ENCODE data around the gene CNOT10. TPM values are rescaled to one million over a fixed set of nuclear protein-coding genes. Genes with fewer than 3 reads are reported as not detected.

CNOT10 gene
- total RNA-seq, 1 donor from 2014 or later = 35.7 TPM

GRCh38 chr3:32684029-32684799 is 774 bp upstream of the CNOT10 start:
- Histone ChIP-seq H3K27me3 (ENCODE audit: low read depth) (no peaks in the 10 kb centered on the region), H3K36me3 (no peaks in the 10 kb centered on the region), H3K9me3 (no peaks in the 10 kb centered on the region), H3K4me1 (peaks cover 20% of the 10 kb centered on the region), H3K4me3 (peak overlapping the region; percentile 90), H3K27ac (peak overlapping the region; percentile 86)
- ATAC-seq (no peak), DNase-seq (no peak)
- no peak for TF ChIP-seq CTCF (IDR thresholded peaks at IDR 0.05)
- intact Hi-C loops (cut with DNase I) = no loop called here

GRCh38 chr3:32685543-32686185 is 676 bp downstream of the CNOT10 start:
- intact Hi-C loops (cut with DNase I) = no loop called here
- no peak for DNase-seq
- no peaks in the 10 kb centered on the region for H3K9me3 ChIP-seq
- TF ChIP-seq CTCF (IDR thresholded peaks at IDR 0.05) = no peak
- peak in 1 of 2 donors; percentile 1 for ATAC-seq
- peak overlapping the region; percentile 86 for H3K27ac ChIP-seq
- H3K27me3 ChIP-seq (ENCODE audit: low read depth) = no peaks in the 10 kb centered on the region
- no peaks in the 10 kb centered on the region for H3K36me3 ChIP-seq
- peak overlapping the region; percentile 90 for H3K4me3 ChIP-seq
- peaks cover 20% of the 10 kb centered on the region for H3K4me1 ChIP-seq

GRCh38 chr3:32686713-32687112 is 1.7 kb downstream of the CNOT10 start:
- DNase-seq = no peak
- no peak for ATAC-seq
- H3K27ac ChIP-seq = no peak overlapping the region

GRCh38 chr3:32691847-32692246 is 6.9 kb downstream of the CNOT10 start:
- intact Hi-C loops (cut with DNase I) = no loop called here
- Histone ChIP-seq H3K27me3 (ENCODE audit: low read depth) (no peaks in the 10 kb centered on the region), H3K4me1 (peaks cover 2% of the 10 kb centered on the region), H3K9me3 (no peaks in the 10 kb centered on the region), H3K36me3 (peaks cover 5% of the 10 kb centered on the region), H3K4me3 (no peak overlapping the region), H3K27ac (no peak overlapping the region)
- no peak for DNase-seq
- TF ChIP-seq CTCF (IDR thresholded peaks at IDR 0.05) = no peak
- ATAC-seq = no peak

More at GRCh38 chr3:32686713-32687112, 1.7 kb downstream of the CNOT10 start:
- intact Hi-C loops (cut with DNase I) = no loop called here
- no peaks in the 10 kb centered on the region for H3K9me3 ChIP-seq
- H3K36me3 ChIP-seq = no peaks in the 10 kb centered on the region
- no peak for TF ChIP-seq CTCF (IDR thresholded peaks at IDR 0.05)
- H3K4me3 ChIP-seq = no peak overlapping the region
- H3K27me3 ChIP-seq (ENCODE audit: low read depth) = no peaks in the 10 kb centered on the region
- peaks cover 20% of the 10 kb centered on the region for H3K4me1 ChIP-seq

GRCh38 chr3:32696523-32696922 is 11.5 kb downstream of the CNOT10 start:
- Histone ChIP-seq H3K27ac (no peak overlapping the region), H3K27me3 (ENCODE audit: low read depth) (no peaks in the 10 kb centered on the region), H3K4me1 (peaks cover 14% of the 10 kb centered on the region), H3K36me3 (peaks cover 5% of the 10 kb centered on the region), H3K4me3 (no peak overlapping the region), H3K9me3 (no peaks in the 10 kb centered on the region)
- intact Hi-C loops (cut with DNase I) = no loop called here
- DNase-seq (no peak), ATAC-seq (no peak)
- no peak for TF ChIP-seq CTCF (IDR thresholded peaks at IDR 0.05)
